HT-29 (cell line): ENCODE results near the gene PIGV. TPM values are rescaled to one million over a fixed set of nuclear protein-coding genes. Genes with fewer than 3 reads are reported as not detected.

Experiments used
- DNase-seq: peaks from one replicate; pipeline ENCODE4 v3.0.0-alpha.2; 2015; ENCODE audit warnings: low spot score
- total RNA-seq: library from RNA; depleted of rRNA; stranded (reverse); fragments of >200 nt; shearing (Covaris generic); gene quantifications from 2 replicates; pipeline ENCODE4 v1.2.3, GENCODE V29; 2014; rRNA removed

PIGV gene
- 16.8 and 20.0 TPM in 2 replicates for total RNA-seq

GRCh38 chr1:26787706-26788514 is at the start of gene PIGV:
Gene PIGV (plus strand): TSS chr1:26787950. CDS start chr1:26790816, 2,866 bp downstream.
- peak; percentile 83 for DNase-seq

GRCh38 chr1:26739329-26739914 is 48.3 kb upstream of the PIGV start:
- no peak for DNase-seq

GRCh38 chr1:26740023-26740634 is 47.6 kb upstream of the PIGV start:
- no peak for DNase-seq

GRCh38 chr1:26740952-26741351 is 46.8 kb upstream of the PIGV start:
- no peak for DNase-seq

GRCh38 chr1:26743426-26744059 is 44.2 kb upstream of the PIGV start:
- DNase-seq = no peak

GRCh38 chr1:26744075-26744959 is 43.4 kb upstream of the PIGV start:
- DNase-seq = no peak

GRCh38 chr1:26745191-26745590 is 42.6 kb upstream of the PIGV start:
- no peak for DNase-seq

- DNase-seq = no peak
These were observed 40.7 kb upstream of the PIGV start for GRCh38 chr1:26747048-26747447.

GRCh38 chr1:26748351-26748750 is 39.4 kb upstream of the PIGV start:
- DNase-seq = no peak

- DNase-seq = no peak
These were observed 38.3 kb upstream of the PIGV start for GRCh38 chr1:26749458-26749857.

GRCh38 chr1:26750428-26750827 is 37.3 kb upstream of the PIGV start:
- DNase-seq = no peak

GRCh38 chr1:26752519-26752918 is 35.2 kb upstream of the PIGV start:
- DNase-seq = no peak

- DNase-seq = peak; percentile 20
These were observed 33.5 kb upstream of the PIGV start for GRCh38 chr1:26754086-26754874.

GRCh38 chr1:26758358-26758757 is 29.4 kb upstream of the PIGV start:
- no peak for DNase-seq

- DNase-seq = no peak
These were observed 28.2 kb upstream of the PIGV start for GRCh38 chr1:26759531-26759930.

- peak; percentile 45 for DNase-seq
These were observed 26.5 kb upstream of the PIGV start for GRCh38 chr1:26761217-26761616.

- DNase-seq = no peak
These were observed 20.0 kb upstream of the PIGV start for GRCh38 chr1:26767714-26768113.

- DNase-seq = no peak
These were observed 19.0 kb upstream of the PIGV start for GRCh38 chr1:26768755-26769154.

GRCh38 chr1:26771285-26771642 is 16.5 kb upstream of the PIGV start:
- DNase-seq = no peak

GRCh38 chr1:26771643-26772321 is 16.0 kb upstream of the PIGV start:
- DNase-seq = peak; percentile 73
